Mononuclear cell (primary cell): ENCODE measurements around the gene TPX2. TPM values are rescaled to one million over a fixed set of nuclear protein-coding genes. Genes with fewer than 3 reads are reported as not detected.
"Not testable (repeated sequence)": the region's sequence is repeated elsewhere in the genome, so short reads cannot be mapped to it uniquely, and the experiment has no call there.

Experiments used
- H3K27me3 ChIP-seq: 2 replicates; pipeline ENCODE4 v1.6.0; 2011; ENCODE audit warnings: low read length, control low read depth; ENCODE audit not compliant: insufficient read depth
- H3K4me1 ChIP-seq: 2 replicates; pipeline ENCODE4 v1.5.1; 2011; ENCODE audit warnings: mild to moderate bottlenecking, low read length, control low read depth; ENCODE audit not compliant: insufficient read depth
- H3K4me3 ChIP-seq: 2 replicates; pipeline ENCODE4 v1.5.1; 2011; ENCODE audit warnings: mild to moderate bottlenecking, low read length, moderate library complexity
- H3K9me3 ChIP-seq: 2 replicates; pipeline ENCODE4 v1.5.1; 2011; ENCODE audit warnings: low read depth, mild to moderate bottlenecking, control low read depth, low read length
- total RNA-seq: library from RNA; depleted of rRNA; stranded (reverse); fragments of >200 nt; gene quantifications from one replicate; pipeline ENCODE4 v1.2.3, GENCODE V29; 2012

Gene TPX2
- total RNA-seq, 1 donor = 1.7 TPM

DNA sequence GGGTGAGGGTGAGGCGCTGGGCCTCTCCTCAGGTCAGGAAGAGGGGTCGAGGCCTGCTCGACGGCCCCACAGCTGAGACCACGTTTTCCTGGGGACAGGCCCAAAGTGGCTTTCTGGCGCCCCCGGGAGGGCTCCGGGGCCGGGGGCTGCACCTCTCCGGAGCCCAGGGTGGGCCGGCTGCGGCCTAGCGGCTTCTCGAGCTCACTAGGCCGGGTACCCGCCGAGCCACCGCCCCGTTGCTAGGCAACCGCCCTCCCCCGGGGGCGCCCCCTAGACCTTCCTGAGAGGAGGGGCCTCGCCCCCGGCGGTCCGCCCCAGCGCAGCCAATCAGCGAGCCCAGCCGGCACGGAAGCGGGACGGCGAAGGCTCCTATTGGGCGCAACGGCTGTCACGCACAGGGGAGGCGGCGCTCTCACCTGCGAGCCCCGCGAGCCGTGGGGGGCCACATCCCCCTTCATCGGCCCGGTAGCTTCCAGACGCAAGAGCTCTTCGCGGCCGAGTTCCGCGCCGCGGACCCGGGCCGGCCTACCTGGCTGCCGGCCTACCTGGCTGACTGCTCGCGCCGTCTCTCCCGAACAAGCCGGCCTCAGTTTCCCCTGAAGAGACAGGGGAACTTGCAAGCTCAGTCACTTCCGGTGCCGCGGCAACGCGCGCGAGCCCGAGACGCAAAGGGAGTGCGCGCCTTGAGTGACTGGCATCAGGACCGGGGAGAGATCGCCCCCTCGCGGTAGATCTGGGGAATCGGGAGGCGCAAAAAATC is 15.6 kb upstream of the TPX2 start:
- no peaks in the 10 kb centered on the region for H3K27me3 ChIP-seq
- H3K4me3 ChIP-seq = peak overlapping the region; percentile 79
- no peaks in the 10 kb centered on the region for H3K9me3 ChIP-seq
- H3K4me1 ChIP-seq = peaks cover 55% of the 10 kb centered on the region

DNA sequence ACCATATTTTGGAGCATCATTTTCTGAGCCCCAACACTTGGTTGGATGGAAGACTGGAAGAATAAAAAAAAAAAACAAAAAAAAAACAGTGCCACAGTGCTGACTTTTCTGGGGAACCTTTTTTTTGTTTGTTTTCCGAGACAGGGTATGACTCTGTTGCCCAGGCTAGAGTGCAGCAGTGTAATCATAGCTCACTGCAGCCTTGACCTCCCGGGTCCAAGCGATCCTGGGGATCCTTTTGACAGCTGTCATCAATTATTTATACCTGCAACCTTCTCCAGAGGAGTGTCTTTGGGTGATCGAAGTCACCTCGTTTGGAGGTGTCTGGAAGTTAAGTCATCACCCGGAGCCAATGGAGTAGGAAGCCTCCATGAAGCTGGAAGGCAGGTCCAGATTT is 7.8 kb upstream of the TPX2 start:
- H3K9me3 ChIP-seq = no peaks in the 10 kb centered on the region
- peaks cover 14% of the 10 kb centered on the region for H3K4me1 ChIP-seq
- H3K27me3 ChIP-seq = no peaks in the 10 kb centered on the region
- no peak overlapping the region for H3K4me3 ChIP-seq

DNA sequence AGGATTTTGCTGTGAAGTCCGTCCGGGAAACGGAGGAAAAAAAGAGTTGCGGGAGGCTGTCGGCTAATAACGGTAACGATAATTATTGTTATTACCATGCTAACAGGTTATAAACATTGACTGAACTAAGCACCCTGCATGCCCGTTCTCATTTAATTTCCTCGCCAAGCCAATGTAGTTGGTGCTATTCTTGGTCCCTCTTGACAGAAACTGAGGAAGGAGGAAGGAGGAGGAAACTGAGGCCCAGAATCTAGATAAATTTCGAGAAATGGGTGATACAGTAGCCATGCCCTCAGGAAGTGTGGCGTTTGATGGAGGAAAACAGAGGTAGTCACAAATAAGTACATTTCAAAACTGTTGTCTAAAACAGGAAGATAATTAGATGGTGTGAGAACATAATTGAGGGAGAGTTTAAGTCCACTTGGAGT is 474 bp downstream of the TPX2 start:
- peak overlapping the region; percentile 61 for H3K4me3 ChIP-seq
- peaks cover 28% of the 10 kb centered on the region for H3K4me1 ChIP-seq
- H3K27me3 ChIP-seq = no peaks in the 10 kb centered on the region
- no peaks in the 10 kb centered on the region for H3K9me3 ChIP-seq

DNA sequence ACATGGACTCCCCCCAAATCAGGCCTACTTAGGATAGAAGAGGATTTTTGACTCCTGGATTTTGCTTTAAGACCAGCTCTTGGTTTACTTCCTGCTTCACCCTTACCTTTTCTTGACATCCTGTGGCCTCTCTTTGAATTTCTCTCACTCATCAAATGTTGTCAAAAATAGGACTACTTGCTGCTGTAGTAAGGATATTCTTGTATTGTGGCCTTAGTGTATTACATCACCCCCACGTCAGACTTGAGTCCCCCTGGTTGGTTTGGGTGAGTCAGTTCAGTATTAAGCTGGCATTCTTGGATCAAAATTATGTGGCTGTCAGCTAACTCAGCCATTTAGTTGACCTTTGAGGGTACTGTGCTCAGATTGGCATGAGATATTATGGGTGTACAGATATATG is 1.1 kb downstream of the TPX2 start:
- Histone ChIP-seq H3K9me3 (no peaks in the 10 kb centered on the region), H3K4me1 (peaks cover 28% of the 10 kb centered on the region), H3K4me3 (no peak overlapping the region), H3K27me3 (no peaks in the 10 kb centered on the region)

DNA sequence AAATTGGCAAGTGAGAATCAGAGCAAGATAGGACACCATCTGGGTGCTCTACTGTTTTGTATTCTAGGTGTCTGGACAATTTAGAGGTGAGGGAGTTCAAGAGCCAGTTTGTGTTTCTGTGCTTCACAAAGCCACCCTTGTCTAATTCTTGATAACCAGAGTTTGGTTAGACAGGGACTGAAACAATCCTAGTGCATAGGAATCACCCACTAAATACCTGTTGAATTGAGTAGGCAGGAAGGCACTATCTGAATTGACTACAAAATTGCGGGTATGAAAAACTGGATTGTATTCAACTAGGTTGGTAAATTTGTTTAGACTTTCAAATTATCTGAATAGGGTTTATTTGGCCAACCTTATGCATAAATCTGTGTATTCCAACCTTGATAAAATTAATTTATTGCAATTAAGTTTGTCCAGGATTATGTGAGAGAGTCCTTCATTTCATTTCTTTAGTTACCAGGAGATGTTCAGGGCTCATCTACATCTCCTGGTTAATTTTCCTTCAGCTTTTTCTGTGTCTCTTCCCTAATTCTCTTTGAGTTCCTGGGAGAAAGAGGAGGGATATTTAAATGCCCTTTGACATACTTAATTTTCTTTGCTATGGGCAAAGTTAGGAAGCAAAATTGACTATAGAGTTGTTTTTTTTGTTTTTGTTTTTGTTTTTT is 1.7 kb downstream of the TPX2 start:
- no peaks in the 10 kb centered on the region for H3K27me3 ChIP-seq
- peaks cover 28% of the 10 kb centered on the region for H3K4me1 ChIP-seq
- H3K9me3 ChIP-seq = no peaks in the 10 kb centered on the region
- no peak overlapping the region for H3K4me3 ChIP-seq

DNA sequence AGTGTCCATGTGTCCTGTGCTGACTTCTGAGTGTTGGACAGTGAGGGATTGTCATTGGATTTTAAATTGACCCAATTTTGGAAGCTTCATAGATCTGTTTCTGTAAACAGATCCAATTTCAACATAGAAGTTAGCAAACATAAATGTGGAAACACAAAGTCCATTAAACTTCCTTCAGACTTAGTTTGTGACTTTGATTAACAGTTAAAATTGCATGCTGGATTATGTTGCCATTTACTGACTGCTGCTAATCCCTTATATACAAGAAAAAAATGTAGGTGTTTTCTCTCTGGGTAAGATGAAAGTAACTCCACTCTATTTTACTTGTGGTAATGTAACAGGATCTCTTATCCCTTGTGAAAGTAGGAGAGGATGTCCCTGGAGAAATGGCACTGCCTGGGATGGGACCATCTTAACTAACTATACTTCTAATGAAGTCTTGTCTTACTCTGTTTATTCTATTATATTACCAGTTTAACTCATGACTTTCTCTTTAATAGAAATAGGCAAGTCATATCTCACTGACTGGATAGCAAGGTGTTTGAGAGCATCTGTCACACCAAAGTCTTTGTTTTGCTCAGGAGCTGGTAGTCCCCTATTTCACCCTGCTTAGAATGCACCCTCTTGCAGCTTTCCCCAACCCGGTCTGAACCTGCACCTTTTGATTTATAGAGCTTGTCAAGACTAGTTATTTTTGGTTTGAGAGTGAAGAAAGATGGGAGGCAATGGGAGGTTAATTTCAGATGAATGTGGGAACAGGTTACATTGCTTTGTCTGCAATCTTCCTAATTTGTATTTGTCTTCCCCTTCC is 7.2 kb downstream of the TPX2 start:
- Histone ChIP-seq H3K4me1 (no peaks in the 10 kb centered on the region), H3K9me3 (no peaks in the 10 kb centered on the region), H3K4me3 (no peak overlapping the region), H3K27me3 (no peaks in the 10 kb centered on the region)

DNA sequence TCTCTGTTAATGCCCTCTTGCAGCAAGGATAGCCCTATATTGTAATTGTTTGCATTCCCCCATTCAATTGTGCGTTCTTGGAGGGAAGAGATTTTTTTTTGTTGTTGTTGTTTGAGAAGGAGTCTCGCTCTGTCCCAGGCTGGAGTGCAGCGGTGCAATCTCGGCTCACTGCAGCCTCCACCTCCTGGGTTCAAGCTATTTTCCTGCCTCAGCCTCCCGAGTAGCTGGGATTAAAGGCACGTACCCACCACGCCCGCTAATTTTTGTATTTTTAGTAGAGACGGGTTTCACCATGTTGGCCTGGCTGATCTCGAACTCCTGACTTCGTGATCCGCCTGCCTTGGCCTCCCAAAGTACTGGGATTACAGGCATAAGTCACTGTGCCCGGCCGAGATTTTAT is 7.9 kb downstream of the TPX2 start:
- H3K27me3 ChIP-seq, H3K4me1 ChIP-seq, H3K4me3 ChIP-seq, H3K9me3 ChIP-seq: not testable (repeated sequence)

DNA sequence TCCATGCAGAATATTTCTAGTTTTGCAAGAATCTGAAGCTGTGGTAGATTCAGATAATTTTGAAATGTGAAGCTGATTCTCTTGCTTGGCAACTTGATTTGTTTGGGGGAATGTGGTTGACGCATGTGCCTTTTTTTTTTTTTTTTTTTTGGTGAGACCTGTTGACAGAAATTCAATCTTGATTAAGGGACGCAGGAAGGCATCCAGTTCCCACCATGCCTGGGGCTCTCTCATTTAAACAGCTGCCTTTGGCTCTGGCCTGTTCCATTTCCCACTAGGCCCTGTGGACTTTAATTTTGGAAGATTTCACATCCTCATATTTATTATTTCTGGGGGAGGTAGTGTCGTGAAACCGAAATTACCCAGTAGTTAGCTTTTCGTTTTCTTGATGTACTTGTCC is 8.6 kb downstream of the TPX2 start:
- Histone ChIP-seq H3K9me3 (no peaks in the 10 kb centered on the region), H3K27me3 (no peaks in the 10 kb centered on the region), H3K4me1 (no peaks in the 10 kb centered on the region), H3K4me3 (no peak overlapping the region)

DNA sequence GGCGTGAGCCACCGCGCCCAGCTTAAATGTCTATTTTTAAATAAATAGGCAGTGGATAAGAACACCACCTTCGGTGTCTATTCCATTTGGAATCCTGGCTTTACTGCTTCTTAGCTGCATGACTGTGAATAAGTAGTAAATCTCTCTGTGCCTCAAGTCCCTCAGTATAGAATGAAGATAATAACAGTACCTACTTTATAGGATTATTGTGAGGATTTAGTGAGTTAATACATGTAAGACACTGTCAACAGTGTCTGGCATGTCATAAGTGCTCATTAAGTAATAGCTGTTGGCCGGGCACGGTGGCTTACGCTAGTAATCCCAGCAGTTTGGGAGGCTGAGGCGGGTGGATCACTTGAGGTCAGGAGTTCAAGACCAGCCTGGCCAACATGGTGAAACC is 10.1 kb downstream of the TPX2 start:
- no peaks in the 10 kb centered on the region for H3K4me1 ChIP-seq
- H3K27me3 ChIP-seq = no peaks in the 10 kb centered on the region
- no peaks in the 10 kb centered on the region for H3K9me3 ChIP-seq
- no peak overlapping the region for H3K4me3 ChIP-seq

DNA sequence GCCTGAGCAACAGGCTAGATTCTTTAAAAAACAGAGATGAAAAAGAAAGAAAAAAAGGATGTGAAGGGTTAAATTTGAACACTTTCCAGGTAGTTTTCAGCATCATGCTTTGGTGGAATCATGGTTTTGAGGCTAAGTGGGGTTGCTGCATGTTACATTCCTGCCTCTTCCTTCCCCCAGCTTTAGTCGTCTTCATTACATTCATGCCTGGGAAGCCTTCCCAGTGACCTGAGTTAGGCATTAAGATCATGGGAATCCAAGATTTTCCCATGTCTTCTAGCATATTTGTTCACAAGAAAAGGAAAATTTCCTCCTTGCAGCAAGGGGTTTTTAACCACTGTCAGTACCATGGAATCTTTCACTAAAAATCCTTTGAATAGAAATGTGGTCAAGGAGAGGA is 12.0 kb downstream of the TPX2 start:
- H3K27me3 ChIP-seq = no peaks in the 10 kb centered on the region
- H3K9me3 ChIP-seq = no peaks in the 10 kb centered on the region
- no peak overlapping the region for H3K4me3 ChIP-seq
- H3K4me1 ChIP-seq = no peaks in the 10 kb centered on the region

DNA sequence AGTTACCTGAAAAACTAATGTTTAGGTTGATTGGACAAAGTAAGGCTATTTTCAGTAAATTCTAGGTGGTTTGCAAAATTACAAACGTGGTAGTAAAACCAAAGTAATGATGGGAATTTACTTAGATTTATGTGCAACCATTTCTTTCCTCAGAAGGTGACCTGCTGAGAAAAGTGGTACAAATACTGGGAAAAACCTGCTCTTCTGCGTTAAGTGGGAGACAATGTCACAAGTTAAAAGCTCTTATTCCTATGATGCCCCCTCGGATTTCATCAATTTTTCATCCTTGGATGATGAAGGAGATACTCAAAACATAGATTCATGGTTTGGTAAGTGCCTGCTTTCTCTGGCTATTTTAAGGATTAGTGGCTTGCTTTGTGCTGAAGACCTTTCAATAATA is 18.2 kb downstream of the TPX2 start:
- Histone ChIP-seq H3K27me3 (no peaks in the 10 kb centered on the region), H3K4me1 (no peaks in the 10 kb centered on the region), H3K4me3 (no peak overlapping the region), H3K9me3 (no peaks in the 10 kb centered on the region)

DNA sequence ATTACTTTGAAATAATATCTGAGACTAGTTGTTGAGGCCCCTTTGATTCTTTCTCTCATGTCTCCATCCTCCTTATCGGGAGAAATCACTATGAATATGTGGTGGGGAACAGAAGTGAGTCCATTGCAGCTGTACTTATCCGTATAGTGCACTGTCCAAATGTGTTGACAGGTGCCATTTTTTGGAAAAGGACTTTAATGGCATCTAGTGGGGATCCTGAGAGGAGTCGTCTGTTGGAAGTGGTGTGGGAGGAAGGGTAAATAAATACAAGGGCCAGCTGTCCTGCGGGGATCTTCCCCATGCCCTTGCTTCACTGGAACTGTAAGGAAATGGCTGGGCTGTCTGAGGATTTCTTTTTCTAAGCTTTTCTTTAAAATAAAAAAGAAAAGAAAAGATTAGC is 19.4 kb downstream of the TPX2 start:
- Histone ChIP-seq H3K27me3 (no peaks in the 10 kb centered on the region), H3K9me3 (no peaks in the 10 kb centered on the region), H3K4me3 (no peak overlapping the region), H3K4me1 (no peaks in the 10 kb centered on the region)

DNA sequence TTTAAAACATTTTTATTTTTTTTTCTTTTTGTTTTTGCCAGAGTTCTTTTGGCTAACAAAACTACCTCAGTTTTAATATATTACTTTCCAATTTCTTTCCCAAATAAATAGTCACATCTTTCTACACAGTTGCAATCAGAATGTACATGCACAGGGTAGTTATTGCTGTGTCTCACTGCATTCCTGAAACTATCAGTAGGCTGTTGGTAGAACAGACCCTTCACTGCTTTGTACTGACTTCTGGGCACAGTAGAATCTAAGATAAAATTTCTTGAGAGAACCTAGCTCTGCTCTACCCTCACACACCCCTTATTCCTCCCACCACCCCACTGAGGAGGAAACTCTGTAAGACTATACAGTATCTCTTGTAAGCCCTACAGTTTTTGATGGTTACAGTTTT is 19.9 kb downstream of the TPX2 start:
- H3K9me3 ChIP-seq = no peaks in the 10 kb centered on the region
- H3K4me1 ChIP-seq = no peaks in the 10 kb centered on the region
- H3K27me3 ChIP-seq = no peaks in the 10 kb centered on the region
- H3K4me3 ChIP-seq = no peak overlapping the region

DNA sequence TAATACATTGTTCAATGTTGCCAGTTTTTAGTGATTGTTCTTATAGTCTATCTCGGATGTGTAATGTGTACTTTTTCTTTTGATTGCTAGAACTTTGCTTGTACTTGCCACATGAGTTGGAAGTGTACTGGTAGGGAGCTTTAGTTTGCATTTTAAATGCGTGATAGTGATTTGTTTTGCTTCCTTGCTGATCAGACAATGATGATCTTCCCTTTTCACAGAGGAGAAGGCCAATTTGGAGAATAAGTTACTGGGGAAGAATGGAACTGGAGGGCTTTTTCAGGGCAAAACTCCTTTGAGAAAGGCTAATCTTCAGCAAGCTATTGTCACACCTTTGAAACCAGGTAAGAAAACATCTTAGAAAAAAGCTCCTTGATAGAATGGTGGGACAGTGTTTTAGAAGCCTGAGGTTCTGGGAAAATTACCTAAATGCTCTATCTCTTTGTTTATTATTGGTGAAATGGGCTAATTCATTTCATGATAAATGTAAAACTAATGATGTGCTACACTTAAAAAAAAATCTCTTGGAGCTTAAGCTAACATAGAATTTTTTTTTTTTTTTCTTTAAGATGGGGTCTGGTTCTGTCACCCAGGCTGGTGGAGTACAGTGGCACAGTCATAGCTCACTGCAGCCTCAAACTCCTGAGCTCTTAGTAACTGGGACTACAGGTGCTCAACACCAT is 20.9 kb downstream of the TPX2 start:
- no peaks in the 10 kb centered on the region for H3K27me3 ChIP-seq
- no peak overlapping the region for H3K4me3 ChIP-seq
- no peaks in the 10 kb centered on the region for H3K9me3 ChIP-seq
- no peaks in the 10 kb centered on the region for H3K4me1 ChIP-seq
